ENCODE data around the gene M1AP. TPM values are rescaled to one million over a fixed set of nuclear protein-coding genes. Genes with fewer than 3 reads are reported as not detected.

The M1AP gene
- total RNA-seq, 4 donors from 2014 or later, result 0.19 TPM; not detected in 3

- Histone ChIP-seq H3K27ac (no peak overlapping the region), H3K9me3 (no peaks in the 10 kb centered on the region), H3K36me3 (peaks cover 0 to under 1% (median 0%) of the 10 kb centered on the region in 3 donors), H3K4me3 (no peak overlapping the region), H3K27me3 (peaks cover 0 to 26% (median 0%) of the 10 kb centered on the region in 4 donors), H3K4me1 (peaks cover 0 to 8% (median 0%) of the 10 kb centered on the region in 3 donors)
- no peak for DNase-seq
- intact Hi-C loops (cut with DNase I), result no loop called here
- 62 to 79% methylated on average over 6 to 7 of the region's 7 CpGs for WGBS, 2 donors
- TF ChIP-seq POLR2A (IDR thresholded peaks at IDR 0.05), result no peak
- TF ChIP-seq CTCF (IDR thresholded peaks at IDR 0.05), result no peak
Observed at GRCh38 chr2:74538881-74539339, 109.2 kb downstream of the M1AP start.

- 40 to 54% methylated on average over 3 of the region's 4 CpGs for WGBS, 2 donors
- Histone ChIP-seq H3K4me1 (peaks cover 0 to 8% (median 0%) of the 10 kb centered on the region in 3 donors), H3K9me3 (no peaks in the 10 kb centered on the region), H3K4me3 (no peak overlapping the region), H3K27ac (no peak overlapping the region), H3K27me3 (peaks cover 0 to 26% (median 0%) of the 10 kb centered on the region in 4 donors), H3K36me3 (peaks cover 0 to 18% (median 10%) of the 10 kb centered on the region in 3 donors)
- intact Hi-C loops (cut with DNase I), result no loop called here
- TF ChIP-seq POLR2A (IDR thresholded peaks at IDR 0.05), result no peak
- TF ChIP-seq CTCF (IDR thresholded peaks at IDR 0.05), result no peak
- DNase-seq, result no peak
Observed at GRCh38 chr2:74537140-74537539, 111.0 kb downstream of the M1AP start.

GRCh38 chr2:74536166-74536950, 111.8 kb downstream of the M1AP start:
- intact Hi-C loops (cut with DNase I), result no loop called here
- Histone ChIP-seq H3K9me3 (no peaks in the 10 kb centered on the region), H3K4me3 (no peak overlapping the region), H3K4me1 (peaks cover under 1 to 16% (median 2%) of the 10 kb centered on the region in 3 donors), H3K27ac (no peak overlapping the region), H3K27me3 (peaks cover 0 to 26% (median 0%) of the 10 kb centered on the region in 4 donors), H3K36me3 (peaks cover 0 to 18% (median 10%) of the 10 kb centered on the region in 3 donors)
- no peak for DNase-seq
- no peak for TF ChIP-seq CTCF (IDR thresholded peaks at IDR 0.05)
- TF ChIP-seq POLR2A (IDR thresholded peaks at IDR 0.05), result no peak
- 65 to 96% methylated on average over 8 to 11 of the region's 23 CpGs for WGBS, 2 donors

- intact Hi-C loops (cut with DNase I), result no loop called here
- 83 to 90% methylated on average over 6 to 10 of the region's 10 CpGs for WGBS, 2 donors
Observed at GRCh38 chr2:74535440-74535965, 112.6 kb downstream of the M1AP start.

More at GRCh38 chr2:74535440-74535965, 112.6 kb downstream of the M1AP start:
- H3K27ac ChIP-seq, result no peak overlapping the region
- TF ChIP-seq POLR2A (IDR thresholded peaks at IDR 0.05) (no peak), CTCF (IDR thresholded peaks at IDR 0.05) (no peak)
- peaks cover 9 to 24% (median 11%) of the 10 kb centered on the region in 3 donors for H3K4me1 ChIP-seq
- no peaks in the 10 kb centered on the region for H3K9me3 ChIP-seq
- no peak for DNase-seq
- peaks cover 0 to 18% (median 10%) of the 10 kb centered on the region in 3 donors for H3K36me3 ChIP-seq
- H3K4me3 ChIP-seq, result no peak overlapping the region
- peaks cover 0 to 26% (median 0%) of the 10 kb centered on the region in 4 donors for H3K27me3 ChIP-seq

All from esophagus squamous epithelium (tissue), 5 donors.